MM.1S (cell line): Measurements from ENCODE around the gene FHIT.

Experiments
- DNase-seq: peaks from one replicate; pipeline ENCODE4 v3.0.0-alpha.2; 2015
- H2AFZ ChIP-seq: fragments of 300-600 bp; sonication (generic); 2 replicates; pipeline ENCODE4 v1.6.0; 2016; ENCODE audit warnings: antibody characterized with exemption, low read length
- H3F3A ChIP-seq: fragments of 300-600 bp; sonication (generic); 2 replicates; pipeline ENCODE4 v1.6.1; 2016; ENCODE audit warnings: mild to moderate bottlenecking, antibody characterized with exemption, low read length, moderate library complexity, mixed read lengths; ENCODE audit not compliant: insufficient read depth
- H3K27ac ChIP-seq: fragments of 300-600 bp; sonication (generic); 2 replicates; pipeline ENCODE4 v1.5.1; 2016; ENCODE audit warnings: mild to moderate bottlenecking, low read length
- H3K27me3 ChIP-seq: fragments of 300-600 bp; sonication (generic); replicated peaks from 2 replicates; pipeline ENCODE4 v1.6.0; 2016; ENCODE audit warnings: low read length; ENCODE audit not compliant: insufficient read depth
- H3K36me3 ChIP-seq: fragments of 300-600 bp; sonication (generic); replicated peaks from 2 replicates; pipeline ENCODE4 v1.6.1; 2016; ENCODE audit warnings: mild to moderate bottlenecking, low read length, mixed read lengths; ENCODE audit not compliant: insufficient read depth
- H3K4me1 ChIP-seq: fragments of 300-600 bp; sonication (generic); 2 replicates; pipeline ENCODE4 v1.6.1; 2016; ENCODE audit warnings: low read length, mixed read lengths
- H3K4me2 ChIP-seq: fragments of 300-600 bp; sonication (generic); 2 replicates; pipeline ENCODE4 v1.6.0; 2016; ENCODE audit warnings: low read depth, low read length
- H3K4me3 ChIP-seq: fragments of 300-600 bp; sonication (generic); 2 replicates; pipeline ENCODE4 v1.5.1; 2016; ENCODE audit warnings: low read length, mixed read lengths
- H3K79me2 ChIP-seq: fragments of 300-600 bp; sonication (generic); 2 replicates; pipeline ENCODE4 v1.6.1; 2016; ENCODE audit warnings: mixed run types, low read length, mixed read lengths
- H3K9ac ChIP-seq: fragments of 300-600 bp; sonication (generic); 2 replicates; pipeline ENCODE4 v1.6.1; 2016; ENCODE audit warnings: low read length, mixed read lengths
- H3K9me2 ChIP-seq: fragments of 300-600 bp; sonication (generic); replicated peaks from 2 replicates; pipeline ENCODE4 v1.6.1; 2016; ENCODE audit warnings: mild to moderate bottlenecking, low read length, mixed read lengths; ENCODE audit not compliant: insufficient read depth
- H3K9me3 ChIP-seq: fragments of 300-600 bp; sonication (generic); replicated peaks from 2 replicates; pipeline ENCODE4 v1.6.1; 2016; ENCODE audit warnings: mild to moderate bottlenecking, low read length, mixed read lengths; ENCODE audit not compliant: insufficient read depth
- H4K20me1 ChIP-seq: fragments of 300-600 bp; sonication (generic); 2 replicates; pipeline ENCODE4 v1.6.1; 2016; ENCODE audit warnings: mild to moderate bottlenecking, low read length, moderate library complexity, mixed read lengths; ENCODE audit not compliant: insufficient read depth
- CTCF ChIP-seq: fragments of 300-600 bp; sonication (generic); IDR thresholded peaks from 2 replicates; pipeline ENCODE4 v1.5.1; 2016; ENCODE audit warnings: antibody characterized with exemption, low read length, mixed read lengths
- EZH2 ChIP-seq: fragments of 300-600 bp; sonication (generic); optimal IDR thresholded peaks from 2 replicates; pipeline ENCODE3; 2017; ENCODE audit warnings: low read depth, mild to moderate bottlenecking, antibody characterized with exemption, low read length, mixed read lengths
- EZH2phosphoT487 ChIP-seq: fragments of 300-600 bp; sonication (generic); IDR thresholded peaks from 2 replicates; pipeline ENCODE4 v1.6.1; 2018; ENCODE audit warnings: antibody characterized with exemption, low read length

The FHIT gene

GRCh38 chr3:59890639-59891038, 1360.6 kb downstream of the FHIT start:
- H3K9ac ChIP-seq: no peak overlapping the region
- no peaks in the 10 kb centered on the region for H3F3A ChIP-seq
- no peaks in the 10 kb centered on the region for H3K79me2 ChIP-seq
- no peaks in the 10 kb centered on the region for H3K9me3 ChIP-seq
- no peaks in the 10 kb centered on the region for H4K20me1 ChIP-seq
- H2AFZ ChIP-seq: no peak overlapping the region
- no peak overlapping the region for H3K27ac ChIP-seq
- DNase-seq: no peak
- TF ChIP-seq EZH2 (no peak), CTCF (no peak), EZH2phosphoT487 (no peak)
- no peaks in the 10 kb centered on the region for H3K4me1 ChIP-seq
- no peaks in the 10 kb centered on the region for H3K36me3 ChIP-seq
- no peak overlapping the region for H3K4me2 ChIP-seq
- H3K27me3 ChIP-seq: no peaks in the 10 kb centered on the region
- H3K9me2 ChIP-seq: 0 out of 2 replicates have a peak, but pooled peaks cover 3% of the 10 kb centered on the region
- H3K4me3 ChIP-seq: no peak overlapping the region

- DNase-seq: no peak
- Histone ChIP-seq H3K9me2 (0 out of 2 replicates have a peak, but pooled peaks cover 3% of the 10 kb centered on the region), H3K4me1 (no peaks in the 10 kb centered on the region), H3F3A (no peaks in the 10 kb centered on the region), H3K9me3 (no peaks in the 10 kb centered on the region), H3K4me3 (no peak overlapping the region), H3K27me3 (no peaks in the 10 kb centered on the region), H3K4me2 (no peak overlapping the region), H3K27ac (no peak overlapping the region), H3K9ac (no peak overlapping the region), H4K20me1 (no peaks in the 10 kb centered on the region), H3K36me3 (no peaks in the 10 kb centered on the region), H3K79me2 (no peaks in the 10 kb centered on the region), H2AFZ (no peak overlapping the region)
- TF ChIP-seq EZH2phosphoT487: no peak
- no peak for TF ChIP-seq EZH2
- TF ChIP-seq CTCF: no peak
Observed at GRCh38 chr3:59886790-59887189, 1364.5 kb downstream of the FHIT start.

- no peak for DNase-seq
- no peaks in the 10 kb centered on the region for H3K79me2 ChIP-seq
Observed at GRCh38 chr3:59885899-59886400, 1365.3 kb downstream of the FHIT start.

GRCh38 chr3:59885101-59885500, 1366.2 kb downstream of the FHIT start:
- Histone ChIP-seq H3F3A (no peaks in the 10 kb centered on the region), H3K9ac (no peak overlapping the region), H3K27me3 (no peaks in the 10 kb centered on the region), H3K4me1 (no peaks in the 10 kb centered on the region), H3K9me2 (no peaks in the 10 kb centered on the region), H3K36me3 (no peaks in the 10 kb centered on the region), H2AFZ (no peak overlapping the region), H3K9me3 (no peaks in the 10 kb centered on the region), H3K4me3 (no peak overlapping the region), H3K4me2 (no peak overlapping the region), H3K27ac (no peak overlapping the region), H3K79me2 (no peaks in the 10 kb centered on the region), H4K20me1 (no peaks in the 10 kb centered on the region)
- TF ChIP-seq EZH2: no peak
- TF ChIP-seq EZH2phosphoT487: no peak
- no peak for TF ChIP-seq CTCF
- DNase-seq: no peak

More at GRCh38 chr3:59885899-59886400, 1365.3 kb downstream of the FHIT start:
- no peaks in the 10 kb centered on the region for H3K9me3 ChIP-seq
- H3K4me3 ChIP-seq: no peak overlapping the region
- H3F3A ChIP-seq: no peaks in the 10 kb centered on the region
- H3K27me3 ChIP-seq: no peaks in the 10 kb centered on the region
- TF ChIP-seq EZH2phosphoT487 (no peak), EZH2 (no peak)
- no peaks in the 10 kb centered on the region for H3K36me3 ChIP-seq
- no peak overlapping the region for H2AFZ ChIP-seq
- H3K9me2 ChIP-seq: 0 out of 2 replicates have a peak, but pooled peaks cover 3% of the 10 kb centered on the region
- H3K4me2 ChIP-seq: no peak overlapping the region
- H3K27ac ChIP-seq: no peak overlapping the region
- H3K4me1 ChIP-seq: no peaks in the 10 kb centered on the region
- no peak overlapping the region for H3K9ac ChIP-seq
- no peaks in the 10 kb centered on the region for H4K20me1 ChIP-seq
